ENCODE measurements around the gene AGPAT4.
"Not testable (repeated sequence)": the region's sequence is repeated elsewhere in the genome, so short reads cannot be mapped to it uniquely, and the experiment has no call there.

Gene AGPAT4, protein sequence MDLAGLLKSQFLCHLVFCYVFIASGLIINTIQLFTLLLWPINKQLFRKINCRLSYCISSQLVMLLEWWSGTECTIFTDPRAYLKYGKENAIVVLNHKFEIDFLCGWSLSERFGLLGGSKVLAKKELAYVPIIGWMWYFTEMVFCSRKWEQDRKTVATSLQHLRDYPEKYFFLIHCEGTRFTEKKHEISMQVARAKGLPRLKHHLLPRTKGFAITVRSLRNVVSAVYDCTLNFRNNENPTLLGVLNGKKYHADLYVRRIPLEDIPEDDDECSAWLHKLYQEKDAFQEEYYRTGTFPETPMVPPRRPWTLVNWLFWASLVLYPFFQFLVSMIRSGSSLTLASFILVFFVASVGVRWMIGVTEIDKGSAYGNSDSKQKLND

DNA sequence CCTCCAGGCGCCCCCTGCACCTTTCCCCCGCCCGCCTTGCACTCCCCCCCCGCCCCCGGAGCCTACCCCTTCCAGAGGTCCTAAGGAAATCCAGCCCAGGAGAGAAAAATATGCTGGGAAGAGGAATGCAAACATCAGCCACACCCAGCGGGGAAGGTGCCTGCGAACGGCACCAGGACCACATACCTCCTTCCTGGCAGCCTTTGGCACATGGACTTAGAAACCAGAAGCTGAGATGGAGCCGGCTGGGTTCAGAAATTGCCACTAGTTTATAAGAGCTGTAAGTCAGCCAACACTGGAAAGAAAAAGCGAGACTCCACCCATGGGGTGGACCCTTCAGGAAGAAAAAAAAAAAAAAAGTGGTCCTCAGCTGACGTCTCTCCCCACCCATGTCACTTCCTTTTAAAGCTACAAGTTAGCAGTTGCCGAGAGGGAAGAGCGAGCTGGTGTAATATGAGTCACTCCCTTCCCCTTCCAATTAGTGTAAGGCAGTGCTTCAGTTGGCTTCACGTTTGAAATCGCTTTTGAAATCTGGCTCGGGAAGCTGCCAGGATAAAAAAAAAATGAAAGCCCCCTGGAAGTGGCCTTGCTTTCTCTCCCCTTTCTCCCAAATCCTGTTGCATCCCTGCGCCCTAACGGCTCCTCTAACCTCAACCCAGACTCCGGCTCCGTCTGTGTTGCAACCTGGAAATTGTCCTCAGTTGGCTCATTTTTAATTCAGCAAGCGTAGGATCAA lies at the start of gene AGPAT4:
Gene AGPAT4, minus strand, starts transcription at position 310 of the 736 bp plus-strand sequence. CDS start 41,848 bp downstream, outside the sequence.
- DNase-seq (ENCODE audit: low read depth) = peak; percentile 67

DNA sequence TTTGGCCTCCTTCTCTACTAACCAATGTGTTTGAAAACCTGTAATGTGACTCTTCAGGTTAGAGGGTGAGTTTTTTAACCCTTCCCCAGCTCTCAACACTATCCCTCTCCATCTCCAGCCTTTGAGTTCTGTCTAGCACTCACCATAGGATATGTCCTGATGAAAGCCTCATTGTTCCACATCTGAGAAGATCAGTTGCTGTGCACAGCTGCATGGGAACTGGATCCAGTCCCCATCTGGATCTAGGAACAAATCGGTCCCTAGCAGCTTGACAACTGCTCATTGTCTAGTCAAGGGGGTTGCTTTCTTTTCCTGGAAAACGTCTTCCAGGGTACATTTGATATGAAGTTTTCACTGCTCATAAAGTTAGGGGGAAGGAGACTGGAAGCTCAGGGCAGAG lies 45.4 kb upstream of the AGPAT4 start:
- DNase-seq (ENCODE audit: low read depth) = no peak

DNA sequence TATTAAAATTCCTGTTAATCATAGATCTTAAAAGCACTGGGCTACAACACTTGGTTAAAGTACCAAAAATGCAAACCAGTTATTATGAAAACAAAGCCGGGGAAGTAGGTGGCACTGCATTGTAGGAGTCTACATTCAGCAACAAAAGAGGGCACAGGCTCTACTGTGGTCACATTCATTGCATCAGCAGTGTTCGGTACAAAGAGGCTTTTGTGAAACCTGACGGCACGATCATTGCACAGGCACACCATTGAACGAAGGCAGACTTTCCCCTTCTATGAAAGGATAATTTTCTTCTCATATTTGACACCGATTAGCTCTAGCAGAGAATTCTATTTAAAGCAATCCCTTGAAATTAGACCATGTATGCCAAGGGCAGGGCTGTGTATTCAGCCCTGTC lies 44.6 kb upstream of the AGPAT4 start:
- DNase-seq (ENCODE audit: low read depth) = no peak

DNA sequence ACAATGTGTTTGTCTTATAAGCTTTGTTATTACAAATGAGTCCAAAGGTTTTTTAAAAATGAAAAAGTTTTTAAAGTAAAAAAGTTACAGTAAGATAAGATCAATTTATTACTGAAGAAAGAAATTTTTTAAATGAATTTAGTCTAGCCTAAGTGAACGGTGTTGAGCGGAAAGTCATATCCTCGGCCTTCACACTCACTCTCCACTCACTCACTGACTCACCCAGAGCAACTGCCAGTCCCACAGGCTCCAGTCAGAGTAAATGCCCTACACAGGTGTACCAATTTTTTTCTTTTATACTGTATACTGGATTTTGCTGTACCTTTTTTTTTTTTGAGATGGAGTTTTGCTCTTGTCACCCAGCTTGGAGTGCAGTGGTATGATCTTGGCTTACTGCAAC lies 42.7 kb upstream of the AGPAT4 start:
- no peak for DNase-seq (ENCODE audit: low read depth)

DNA sequence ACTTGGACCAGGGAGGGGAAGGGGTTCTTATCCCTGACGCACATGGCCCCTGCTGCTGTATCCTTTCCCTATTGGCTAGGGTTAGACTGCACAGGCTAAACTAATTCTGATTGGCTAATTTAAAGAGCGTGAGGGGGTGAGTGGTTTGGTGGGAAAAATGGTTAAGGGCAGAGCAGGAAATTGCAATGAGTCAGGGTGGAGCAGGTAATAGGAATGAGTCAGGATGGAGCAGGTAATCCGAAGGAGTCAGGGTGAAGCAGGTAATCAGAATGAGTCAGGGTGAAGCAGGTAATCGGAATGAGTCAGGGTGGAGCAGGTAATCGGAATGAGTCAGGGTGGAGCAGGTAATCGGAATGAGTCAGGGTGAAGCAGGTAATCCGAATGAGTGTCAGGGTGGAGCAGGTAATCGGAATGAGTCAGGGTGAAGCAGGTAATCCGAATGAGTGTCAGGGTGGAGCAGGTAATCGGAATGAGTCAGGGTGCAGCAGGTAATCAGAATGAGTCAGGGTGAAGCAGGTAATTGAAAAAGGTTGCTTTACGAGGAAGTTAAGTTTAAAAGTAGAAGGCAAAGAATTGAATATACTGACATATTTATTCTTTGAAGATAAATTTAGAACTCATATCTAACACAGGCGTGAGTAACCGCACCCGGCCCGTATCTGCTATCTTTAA lies 41.5 kb upstream of the AGPAT4 start:
- DNase-seq (ENCODE audit: low read depth) = not testable (repeated sequence)

DNA sequence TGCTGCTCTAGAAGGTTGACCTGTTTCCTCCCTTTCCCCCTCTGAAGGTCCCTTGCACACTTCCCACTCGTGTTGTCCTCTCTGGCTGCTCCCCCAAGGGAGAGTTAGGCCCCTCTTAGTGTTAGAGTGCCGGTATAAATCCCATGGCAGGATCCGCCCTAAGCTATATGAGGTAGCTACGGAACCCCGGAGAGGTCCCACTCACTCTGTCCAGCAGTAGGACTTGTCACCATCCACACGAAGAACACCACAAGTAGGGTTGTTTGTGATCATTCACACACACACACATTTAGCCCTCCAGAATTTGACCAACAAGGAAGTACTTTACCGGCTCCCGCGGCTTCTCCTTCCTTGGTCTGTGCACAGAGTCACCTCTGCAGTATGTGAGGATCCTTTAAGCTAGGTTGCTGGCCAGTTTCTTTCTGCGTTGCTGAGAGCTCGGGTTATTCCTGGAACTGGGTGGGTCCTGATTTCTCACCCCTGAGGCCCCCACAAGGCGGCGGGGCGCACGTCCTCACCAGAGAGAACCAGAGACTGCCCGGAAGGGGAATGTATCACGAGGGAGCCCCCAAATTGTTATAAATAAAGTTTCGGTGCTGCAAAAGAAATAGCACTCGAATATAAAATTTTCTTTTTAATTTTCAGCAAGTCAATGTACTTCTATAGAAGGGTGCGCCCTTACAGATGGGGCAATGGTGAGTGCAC lies 40.8 kb upstream of the AGPAT4 start:
- not testable (repeated sequence) for DNase-seq (ENCODE audit: low read depth)

DNA sequence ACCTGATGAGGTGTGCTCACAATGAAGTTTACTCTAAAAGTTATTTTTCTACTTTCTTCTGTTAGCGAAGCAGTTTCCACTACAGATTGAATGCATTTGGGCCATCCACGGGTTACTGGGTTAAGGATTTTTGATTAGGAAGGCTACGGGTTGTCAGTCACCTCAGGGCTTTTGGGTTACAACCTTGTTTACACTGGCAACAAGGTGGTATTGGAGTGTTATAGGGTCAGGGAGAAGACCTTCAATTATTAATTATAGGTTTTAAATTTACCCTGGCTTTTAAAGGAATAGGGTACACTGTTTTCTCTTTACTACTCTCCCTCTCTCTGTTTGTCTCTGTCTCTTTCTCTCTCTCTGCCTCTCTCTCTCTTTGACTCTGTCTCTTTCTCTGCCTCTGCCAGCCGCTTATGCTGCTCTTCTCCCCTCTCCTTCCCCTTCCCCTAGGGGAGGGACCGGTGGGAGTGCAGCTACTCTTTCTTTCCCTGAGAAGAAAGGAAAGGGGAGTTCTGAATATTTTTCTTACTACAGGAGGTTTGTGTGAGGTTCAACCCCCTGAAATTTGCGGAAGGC lies 40.2 kb upstream of the AGPAT4 start:
- DNase-seq (ENCODE audit: low read depth) = no peak

DNA sequence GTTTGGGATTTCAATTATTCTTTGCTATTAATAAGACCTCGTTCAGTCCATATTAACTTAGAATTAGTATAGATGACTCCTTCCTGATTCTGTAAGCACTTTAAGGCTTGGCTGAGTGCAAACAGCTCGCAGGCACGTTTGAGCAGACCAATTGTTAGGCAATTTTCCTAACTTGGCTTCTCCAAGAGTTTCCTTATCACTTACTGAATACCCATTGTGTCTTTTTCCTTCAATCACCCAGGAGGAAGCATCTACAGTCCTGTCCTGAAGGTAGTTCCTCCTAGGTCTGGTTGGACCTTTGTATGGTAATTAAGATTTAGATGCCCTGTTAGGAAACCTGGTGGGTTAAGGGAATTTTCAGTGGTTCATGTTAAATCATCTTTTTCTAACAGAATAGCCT lies 39.6 kb upstream of the AGPAT4 start:
- not testable (repeated sequence) for DNase-seq (ENCODE audit: low read depth)

DNA sequence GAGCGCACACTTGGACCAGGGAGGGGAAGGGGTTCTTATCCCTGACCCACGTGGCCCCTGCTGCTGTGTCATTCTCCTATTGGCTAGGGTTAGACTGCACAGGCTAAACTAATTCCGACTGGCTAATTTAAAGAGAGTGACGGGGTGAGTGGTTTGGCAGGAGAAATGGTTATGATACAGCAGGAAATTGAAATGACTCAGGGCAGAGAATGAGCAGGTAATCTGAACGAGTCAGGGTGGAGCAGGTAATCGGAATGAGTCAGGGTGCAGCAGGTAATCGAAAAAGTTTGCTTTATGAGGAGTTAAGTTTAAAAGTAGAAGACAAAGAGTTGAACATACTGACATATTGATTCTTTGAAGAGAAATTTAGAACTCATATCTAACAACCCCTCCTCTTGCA lies 35.9 kb upstream of the AGPAT4 start:
- not testable (repeated sequence) for DNase-seq (ENCODE audit: low read depth)

DNA sequence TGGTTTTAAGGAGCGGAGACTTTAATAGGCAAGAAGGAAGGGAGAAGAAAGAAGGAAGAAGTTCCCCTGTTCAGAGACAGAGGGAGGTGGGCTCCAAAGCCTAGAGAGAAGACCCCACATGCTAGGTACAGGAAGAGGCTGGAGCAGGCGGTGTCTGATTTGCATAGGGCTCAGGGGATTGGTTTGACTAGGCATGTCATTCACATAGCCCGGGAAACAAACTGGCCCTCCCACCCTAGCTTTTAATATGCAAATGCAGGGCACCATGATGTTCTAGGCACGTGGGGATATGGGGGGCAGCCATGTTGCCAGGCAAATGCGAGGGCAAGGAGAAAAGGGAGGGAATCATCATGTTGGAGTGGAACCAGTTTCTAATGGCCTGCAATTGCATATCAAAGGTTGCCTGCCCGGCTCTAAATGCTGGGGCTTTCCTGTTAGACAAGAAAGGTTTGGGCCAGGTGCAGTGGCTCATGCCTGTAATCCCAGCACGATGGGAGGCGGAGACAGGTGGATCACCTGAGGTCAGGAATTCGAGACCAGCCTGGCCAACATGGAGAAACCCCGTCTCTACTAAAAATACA lies 34.3 kb upstream of the AGPAT4 start:
- no peak for DNase-seq (ENCODE audit: low read depth)

DNA sequence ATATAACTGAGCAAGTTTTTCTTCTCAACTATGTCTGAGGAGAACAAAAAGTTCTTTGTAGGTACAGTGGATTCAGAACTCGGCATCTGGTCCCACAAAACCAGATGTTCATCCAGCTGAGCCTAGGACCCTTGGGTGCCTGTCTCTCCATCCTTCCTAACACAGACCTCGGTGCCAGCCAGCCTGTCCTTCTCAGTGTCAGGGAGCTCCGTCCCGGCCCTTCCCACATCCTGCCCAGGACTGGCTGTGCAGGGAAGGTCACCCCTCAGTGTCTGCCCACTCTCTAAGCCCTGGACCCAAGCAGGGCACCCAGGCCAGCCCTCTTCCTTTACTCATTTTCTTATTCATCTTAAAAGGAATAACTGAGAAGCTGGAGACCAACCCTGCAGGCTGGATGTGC lies 32.0 kb upstream of the AGPAT4 start:
- no peak for DNase-seq (ENCODE audit: low read depth)

DNA sequence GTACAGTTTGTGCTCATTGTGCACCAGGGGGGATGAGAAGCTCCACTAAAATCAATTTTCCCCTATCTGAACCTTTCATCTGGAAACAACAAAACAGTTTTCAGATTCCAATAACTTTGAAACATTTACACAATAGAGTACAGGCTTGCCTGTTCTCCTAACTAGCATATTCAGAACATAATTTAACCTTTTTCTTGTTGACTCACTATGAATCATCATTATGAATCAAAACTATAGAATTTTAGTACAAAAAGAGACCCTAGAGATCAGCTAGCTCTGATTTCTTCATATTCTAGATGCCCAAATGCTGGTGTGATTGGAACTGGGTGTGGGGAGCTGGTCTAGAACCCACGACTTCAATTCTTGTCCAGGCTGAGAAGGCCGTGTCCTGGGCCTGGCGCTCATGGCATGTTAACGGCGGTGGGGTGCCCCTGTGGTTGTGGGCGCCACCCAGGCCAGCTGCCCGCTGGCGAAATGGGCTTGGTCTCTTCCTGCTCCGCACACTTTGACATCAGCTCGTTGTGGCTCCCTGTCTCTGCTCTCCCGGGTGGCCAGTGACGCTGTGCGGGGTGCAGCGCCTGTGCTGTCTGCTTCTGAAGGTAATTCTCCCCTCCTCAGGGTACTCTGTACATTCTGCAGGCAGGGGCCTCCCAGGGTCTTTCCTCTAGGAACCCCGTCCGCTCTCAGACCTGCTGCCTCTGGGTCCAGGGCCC lies 29.9 kb upstream of the AGPAT4 start:
- DNase-seq (ENCODE audit: low read depth) = no peak

DNA sequence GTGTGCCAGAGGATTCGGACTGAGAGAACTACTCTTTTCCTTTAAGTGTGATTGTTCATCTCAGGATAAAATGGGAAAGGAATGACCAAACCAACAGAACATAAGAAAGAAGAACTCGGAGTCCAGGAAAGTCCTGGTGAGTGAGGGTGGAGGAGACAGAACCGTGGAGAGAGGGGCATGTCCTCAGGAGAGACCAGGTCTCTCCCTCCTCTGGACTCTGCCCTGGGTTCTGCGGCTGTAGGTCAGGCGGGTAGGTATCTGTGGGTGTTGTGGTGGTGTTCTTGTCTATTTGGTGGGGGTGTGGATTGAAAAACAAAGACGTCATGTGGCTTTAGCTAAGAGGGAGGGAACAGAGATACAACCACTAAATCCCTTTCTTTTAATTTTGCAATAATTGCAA lies 29.1 kb upstream of the AGPAT4 start:
- no peak for DNase-seq (ENCODE audit: low read depth)

DNA sequence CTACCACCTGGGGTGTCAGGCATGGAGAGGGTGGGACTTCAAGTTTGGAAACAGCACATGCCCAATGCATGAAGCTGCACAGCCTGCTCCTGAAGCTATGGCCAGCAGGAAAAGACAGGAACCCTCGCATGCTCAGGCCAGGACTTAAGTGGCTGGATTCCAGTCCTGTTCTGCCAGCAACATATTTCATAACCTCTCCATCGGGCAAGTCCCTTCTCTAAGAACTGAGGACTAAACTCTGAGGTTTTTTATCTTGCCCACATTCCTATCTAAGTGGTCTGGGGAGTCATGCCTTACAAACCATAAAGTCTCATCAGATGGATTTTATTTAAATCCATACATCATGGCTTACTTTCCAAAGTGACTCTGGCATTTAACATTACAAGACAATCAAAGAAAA lies 27.5 kb upstream of the AGPAT4 start:
- no peak for DNase-seq (ENCODE audit: low read depth)

DNA sequence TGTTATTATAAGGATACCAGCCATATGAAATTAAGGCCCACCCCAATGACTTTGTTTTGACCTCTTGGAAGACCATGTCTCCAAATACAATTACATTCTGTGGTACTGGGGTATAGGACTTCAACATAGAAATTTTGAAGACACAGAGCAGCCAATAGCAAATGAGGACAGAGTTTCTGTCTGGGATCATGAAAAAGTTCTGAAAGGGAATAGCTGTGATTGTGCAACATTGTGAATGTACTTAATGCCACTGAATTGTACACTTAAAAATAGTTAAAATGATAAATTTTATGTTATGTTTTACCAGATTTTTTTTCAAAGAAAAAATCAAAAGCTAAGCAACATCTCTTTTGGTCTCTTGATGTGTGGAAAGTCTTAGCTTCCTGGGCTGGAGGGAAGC lies 27.0 kb upstream of the AGPAT4 start:
- DNase-seq (ENCODE audit: low read depth) = no peak

DNA sequence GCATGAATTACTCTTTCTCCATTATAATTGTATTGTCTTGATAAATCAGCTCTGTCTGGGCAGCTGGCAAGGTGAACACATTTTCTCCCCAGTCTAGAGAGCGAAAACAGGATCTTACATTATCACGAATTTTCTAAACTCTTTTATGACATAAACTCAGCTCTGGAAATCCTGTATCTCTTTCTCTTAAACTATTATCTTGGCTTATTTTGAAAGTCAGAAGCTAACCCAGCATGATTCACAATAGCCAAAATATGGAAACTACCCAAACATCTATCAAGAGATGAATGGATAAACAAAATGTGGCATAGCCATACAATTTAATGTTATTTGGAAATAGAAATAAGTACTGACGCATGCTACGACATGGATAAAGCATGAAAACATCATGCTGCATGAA lies 25.9 kb upstream of the AGPAT4 start:
- DNase-seq (ENCODE audit: low read depth) = no peak

DNA sequence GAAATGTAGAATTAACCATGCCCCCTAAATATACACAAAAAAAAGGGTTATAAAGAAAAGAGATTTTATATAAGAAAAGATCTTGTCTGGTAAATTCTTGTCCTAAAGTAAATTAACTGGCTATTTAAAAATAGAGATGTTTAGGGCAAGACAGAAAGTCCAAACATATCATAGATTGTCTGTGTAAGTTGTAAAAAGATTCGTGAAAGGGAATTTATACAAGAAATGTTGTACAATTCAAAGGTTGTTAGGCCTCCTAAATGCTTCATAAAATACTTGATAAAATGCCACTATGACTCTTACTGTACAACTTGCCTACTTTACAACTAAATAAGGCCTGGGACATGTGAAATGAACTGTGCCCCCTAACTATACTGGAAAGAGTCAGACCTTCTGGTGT lies 21.9 kb upstream of the AGPAT4 start:
- no peak for DNase-seq (ENCODE audit: low read depth)

DNA sequence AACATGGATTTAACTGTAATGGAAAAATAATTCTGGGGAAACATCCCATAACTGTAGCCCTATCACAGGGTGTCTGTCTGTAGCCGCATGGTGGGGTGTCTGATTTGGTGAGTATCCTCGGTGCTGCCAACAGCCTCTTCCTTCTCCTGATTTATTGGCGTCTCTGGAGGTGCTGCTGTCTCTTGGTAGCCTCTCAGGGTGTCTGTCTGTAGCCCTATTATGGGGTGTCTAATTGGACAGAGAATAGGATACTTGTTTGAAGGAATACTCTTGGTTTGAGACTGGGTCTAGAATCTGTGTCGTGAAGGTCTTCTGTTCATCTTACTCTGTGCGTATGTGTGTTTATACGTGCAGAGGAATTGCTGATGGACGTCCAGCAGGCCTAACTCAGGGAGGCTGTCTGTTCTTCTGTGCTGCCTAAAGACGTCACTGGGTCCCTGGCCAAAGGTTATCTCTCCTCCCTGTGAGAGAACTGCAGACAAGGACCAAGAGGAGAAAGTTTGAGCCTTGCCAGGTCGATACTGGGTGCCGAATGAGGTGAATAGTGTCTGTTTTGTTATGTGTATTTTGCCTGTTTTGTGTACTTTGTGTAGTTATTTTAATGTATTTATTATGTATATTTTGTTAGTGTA lies 18.9 kb upstream of the AGPAT4 start:
- DNase-seq (ENCODE audit: low read depth) = no peak

DNA sequence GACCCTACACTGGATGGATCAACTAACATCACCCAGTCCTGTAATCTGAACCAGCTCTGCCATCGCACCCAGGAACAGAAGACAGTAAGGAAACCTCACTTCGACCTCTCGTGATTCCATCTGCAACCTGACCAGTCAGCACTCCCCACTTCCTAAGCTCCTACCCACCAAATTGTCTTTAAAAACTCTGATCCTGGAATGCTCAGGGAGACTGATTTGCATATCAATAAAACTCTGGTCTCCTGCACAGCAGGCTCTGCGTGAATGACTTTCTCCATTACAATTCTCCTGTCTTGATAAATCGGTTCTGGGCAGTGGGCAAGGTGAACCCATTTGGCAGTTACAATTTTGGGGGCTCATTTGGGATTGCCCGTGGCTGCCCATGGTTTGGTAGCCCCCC lies 18.3 kb upstream of the AGPAT4 start:
- no peak for DNase-seq (ENCODE audit: low read depth)

DNA sequence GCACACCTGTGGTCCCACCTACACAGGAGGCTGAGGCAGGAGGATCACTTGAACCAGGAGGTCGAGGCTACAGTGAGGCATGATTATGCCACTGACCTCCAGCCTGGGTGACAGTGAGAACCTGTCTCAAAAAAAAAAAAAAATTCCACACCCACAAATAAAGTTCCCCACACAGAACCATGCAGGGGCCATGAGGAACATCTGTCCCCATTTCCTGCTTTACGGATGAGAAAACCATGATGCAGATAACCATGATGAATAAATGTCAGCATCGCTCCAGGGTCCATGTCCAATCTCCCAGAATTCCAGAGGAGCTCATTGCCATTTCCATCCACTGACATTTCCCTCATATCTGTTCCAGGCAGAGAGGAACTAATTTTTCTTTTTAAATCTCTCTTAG lies 16.9 kb upstream of the AGPAT4 start:
- DNase-seq (ENCODE audit: low read depth) = no peak

DNA sequence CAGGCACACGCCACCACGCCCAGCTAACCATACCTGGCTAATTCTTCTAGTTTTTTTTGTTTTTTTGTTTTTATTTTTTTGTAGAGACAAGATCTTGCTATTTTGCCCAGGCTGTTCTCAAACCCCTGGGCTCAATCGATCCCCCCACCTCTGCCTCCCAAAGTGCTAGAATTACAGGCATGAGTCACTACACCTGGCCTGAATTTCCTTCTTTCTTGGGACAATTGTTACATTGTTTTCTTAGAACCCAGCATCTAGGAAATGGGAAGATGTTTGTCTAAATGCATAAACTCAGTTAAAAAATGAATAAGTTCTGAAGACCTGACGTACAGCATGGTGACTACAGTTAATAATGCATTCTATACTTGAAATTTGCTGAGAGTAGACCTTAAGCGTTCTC lies 10.8 kb upstream of the AGPAT4 start:
- DNase-seq (ENCODE audit: low read depth) = no peak
